GM12892 (cell line): Measurements from ENCODE around the gene KLHDC8A.

ENCODE experiments used
- POLR2A ChIP-seq: IDR thresholded peaks from 2 replicates; pipeline ENCODE4 v1.6.1; 2011; ENCODE audit warnings: low read depth, low read length, control low read depth
- TAF1 ChIP-seq: IDR thresholded peaks from 2 replicates; pipeline ENCODE4 v1.6.1; 2011; ENCODE audit warnings: low read depth, mild to moderate bottlenecking, control low read depth, low read length, borderline replicate concordance

DNA sequence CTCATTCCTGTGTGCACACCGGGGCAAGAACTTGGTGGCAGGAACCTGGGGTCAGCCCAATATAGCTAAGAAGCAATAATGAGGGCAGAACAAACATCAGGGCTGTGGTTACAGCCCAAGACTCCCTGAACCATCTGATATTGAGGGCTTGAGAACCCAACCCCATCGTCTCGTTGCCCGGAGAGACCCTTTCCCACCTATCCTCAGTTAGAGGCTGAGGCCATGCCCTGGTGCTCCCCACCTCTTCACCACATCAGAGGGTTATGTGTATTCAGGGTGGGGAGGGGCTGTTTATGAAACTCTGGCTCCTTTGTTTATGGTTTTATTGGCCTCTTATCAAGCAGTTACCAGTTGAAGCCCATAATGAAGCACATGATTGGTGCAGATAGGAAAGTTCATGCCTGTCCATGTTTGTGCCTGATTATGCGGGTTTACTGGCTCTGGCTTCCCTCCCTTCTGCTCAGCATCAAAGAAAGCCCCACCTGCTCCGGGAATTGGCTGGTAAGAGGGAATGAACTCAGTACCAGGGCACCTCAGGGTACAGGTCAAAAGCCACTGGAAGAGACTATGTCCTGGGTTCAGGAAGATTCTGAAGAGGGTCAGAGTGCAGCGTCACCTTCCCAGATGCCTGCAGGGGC is 49.7 kb downstream of the KLHDC8A start:
- TF ChIP-seq TAF1 (no peak), POLR2A (no peak)
